Stimulated activated CD4-positive, alpha-beta T cell treated with anti-CD3 and anti-CD28 coated beads, Interleukin-4, amount 100 ng/mL, for 48 hours (primary cell): Measurements from ENCODE around the gene CEBPG.

Experiments used
- DNase-seq, 2 donors: peaks; one replicate each; pipeline ENCODE4 v3.0.0-alpha.2; 2020; ENCODE audit warnings: low read depth in 2 of 2

Gene CEBPG

DNA sequence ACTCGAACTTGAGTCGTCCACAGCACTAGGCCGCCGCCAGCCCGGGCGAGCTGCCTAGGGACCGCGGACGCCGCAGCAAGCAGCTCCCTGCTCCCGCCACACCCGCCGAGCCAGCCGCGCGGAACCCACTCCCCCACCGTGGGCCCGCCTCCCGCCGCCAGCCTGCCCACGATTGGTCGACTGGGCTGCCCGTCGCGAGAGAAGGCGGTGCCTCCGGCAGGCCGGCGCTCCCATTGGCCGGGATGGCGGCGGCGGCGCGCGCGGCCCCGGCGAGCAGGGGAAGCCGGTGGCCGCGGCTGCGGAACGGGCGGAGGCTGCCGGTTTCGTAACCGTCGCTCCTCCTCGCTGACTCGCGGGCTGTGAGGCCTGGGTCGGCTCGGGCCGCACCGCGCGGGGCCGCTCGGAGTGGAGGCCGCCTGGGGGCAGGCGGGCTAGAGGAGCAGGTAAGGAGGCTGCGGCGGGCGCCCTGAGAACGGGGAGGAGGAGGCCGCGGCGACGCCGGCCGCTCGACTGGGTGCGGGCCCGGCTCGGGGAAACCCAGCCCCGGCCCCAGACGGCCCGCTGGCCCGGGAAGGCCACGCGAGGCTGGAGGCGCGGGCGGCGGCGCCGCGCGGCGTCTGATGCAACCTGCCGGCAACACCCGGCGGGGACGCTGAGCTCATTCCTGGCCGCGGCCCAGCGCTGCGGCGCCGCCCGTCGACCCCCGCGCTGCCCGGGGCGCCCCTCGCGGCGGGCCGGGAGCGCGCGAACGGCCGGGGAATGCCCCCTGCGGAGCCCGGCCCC lies at the start of gene CEBPG:
CEBPG (plus strand) TSS at position 257 of the 783 bp plus-strand sequence. CDS start 5,531 bp downstream, outside the sequence.
- peak; percentile 88 to 90 for DNase-seq

DNA sequence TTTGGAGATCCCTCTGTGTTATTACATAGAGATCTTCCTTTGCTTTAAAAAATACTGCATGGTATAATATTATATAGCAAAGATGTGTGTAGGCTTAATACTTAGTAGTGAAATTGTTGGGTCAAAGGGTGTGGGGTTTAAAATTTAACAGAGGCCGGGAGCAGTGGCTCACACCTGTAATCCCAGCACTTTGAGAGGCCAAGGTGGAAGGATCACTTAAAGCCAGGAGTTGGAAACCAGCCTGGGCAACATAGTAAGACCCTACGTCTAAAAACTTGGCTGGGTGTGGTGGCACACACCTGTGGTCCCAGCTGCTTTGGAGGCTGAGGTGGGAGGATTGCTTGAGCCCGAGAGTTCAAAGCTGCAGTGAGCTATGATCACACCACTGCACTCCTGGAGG lies 48.9 kb upstream of the CEBPG start:
- DNase-seq = no peak

DNA sequence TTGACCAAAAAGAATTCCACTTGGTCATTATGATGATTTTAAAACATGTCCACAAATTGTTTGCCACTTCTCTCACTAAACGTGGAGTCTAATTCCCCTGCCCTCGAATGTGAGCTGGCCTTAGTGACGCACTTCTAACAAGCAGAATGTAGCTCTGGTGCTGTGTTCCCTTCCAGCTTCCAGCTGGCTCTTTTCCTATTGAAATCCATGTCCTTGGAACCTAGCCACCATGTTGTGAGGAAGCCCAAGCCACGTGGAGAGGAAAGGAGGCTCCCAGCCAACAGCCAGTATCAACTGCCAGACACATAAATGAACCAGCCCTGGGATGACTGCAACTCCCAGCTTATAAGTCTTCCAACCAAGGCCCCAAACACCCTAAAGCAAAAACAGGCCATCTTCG lies 47.6 kb upstream of the CEBPG start:
- no peak for DNase-seq

DNA sequence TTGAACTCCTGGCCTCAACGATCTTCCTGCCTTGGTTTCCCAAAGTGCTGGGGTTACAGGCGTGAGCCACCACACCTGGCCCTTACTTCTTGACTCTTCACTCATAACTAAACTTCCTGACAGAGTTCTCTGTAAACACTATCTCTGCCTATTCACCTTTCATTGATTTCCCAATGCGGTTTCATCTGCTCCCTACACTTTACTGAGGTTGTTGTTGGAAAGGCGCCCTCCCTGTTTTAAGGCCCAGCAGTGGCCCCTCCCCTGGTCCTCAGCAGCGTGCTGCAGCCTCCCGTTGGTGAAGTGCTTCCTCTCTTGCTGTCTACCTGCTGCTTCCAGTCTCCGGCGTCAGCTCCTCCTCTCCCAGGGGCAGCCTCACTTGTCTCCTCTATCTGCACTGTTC lies 44.4 kb upstream of the CEBPG start:
- DNase-seq = no peak

DNA sequence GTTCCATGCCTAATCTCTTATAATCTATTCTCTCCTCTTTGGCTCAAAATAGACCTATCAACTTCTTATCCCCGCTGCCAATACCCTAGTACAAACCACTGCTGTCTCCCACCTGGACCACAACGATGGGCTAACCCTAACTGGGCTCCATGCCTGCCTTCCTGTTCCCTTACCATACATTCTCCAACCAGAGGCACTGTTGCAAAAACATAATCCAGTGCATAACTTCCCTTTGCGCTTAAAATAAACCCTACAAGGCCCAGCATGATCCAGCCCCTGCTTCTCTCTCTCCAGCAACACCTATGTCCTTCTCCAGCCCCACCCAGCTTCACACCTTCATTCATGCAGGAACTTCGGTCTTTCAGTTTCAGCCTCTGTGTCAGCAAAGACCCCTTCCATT lies 43.8 kb upstream of the CEBPG start:
- no peak for DNase-seq

DNA sequence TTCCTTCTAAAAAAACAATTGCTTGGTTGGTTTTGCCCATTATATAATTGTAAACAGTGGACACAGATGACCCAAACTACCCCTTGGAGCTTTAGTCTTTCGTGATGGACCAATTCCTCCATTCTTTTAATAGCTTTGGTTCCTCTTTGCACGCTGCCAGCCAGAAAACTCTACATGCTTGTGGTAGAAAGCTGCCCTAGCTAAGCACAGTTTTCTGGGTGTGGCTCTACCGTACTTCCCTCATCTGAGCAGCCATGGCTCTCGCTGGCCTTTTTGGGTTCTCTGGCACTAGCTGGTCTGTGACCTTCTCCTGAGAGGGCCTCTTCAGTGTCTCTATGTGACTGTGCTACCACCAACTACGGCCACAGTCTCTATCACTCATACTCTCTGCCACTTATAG lies 41.3 kb upstream of the CEBPG start:
- no peak for DNase-seq

DNA sequence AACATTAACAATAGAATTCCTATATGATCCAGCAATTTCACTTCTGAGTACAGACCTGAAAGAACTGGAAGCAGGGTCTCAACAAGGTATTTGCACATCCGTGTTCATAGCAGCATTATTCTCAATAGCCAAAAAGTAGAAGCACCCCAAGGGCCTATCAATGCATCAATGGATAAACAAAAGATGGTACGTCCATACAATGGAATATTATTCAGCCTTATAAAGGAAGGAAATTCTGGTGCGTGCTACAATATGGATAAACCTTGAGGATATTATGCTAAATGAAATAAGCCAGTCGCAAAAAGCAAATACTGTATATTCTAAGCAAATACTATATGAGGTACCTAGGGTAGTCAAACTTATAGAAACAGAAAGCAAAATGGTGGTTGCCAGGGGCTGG lies 40.4 kb upstream of the CEBPG start:
- DNase-seq = no peak

DNA sequence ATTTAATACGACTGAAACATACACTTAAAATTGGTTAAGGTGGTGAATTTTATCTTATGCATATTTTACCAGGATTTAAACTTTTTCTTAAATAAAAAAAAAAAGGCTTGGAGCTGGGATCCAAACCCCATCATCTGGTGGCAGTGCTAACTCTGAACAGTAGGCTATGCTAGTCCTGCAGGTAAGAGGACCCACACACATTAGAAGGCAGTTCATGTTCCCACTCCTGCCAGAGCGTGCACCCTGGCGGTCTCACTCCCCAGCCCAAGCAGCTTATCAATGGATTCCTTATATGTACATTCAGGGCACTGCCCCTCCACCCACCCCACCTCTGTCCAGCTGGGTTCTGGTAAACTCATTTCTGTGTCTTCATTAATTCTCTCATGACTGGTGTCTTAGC lies 39.9 kb upstream of the CEBPG start:
- no peak for DNase-seq

DNA sequence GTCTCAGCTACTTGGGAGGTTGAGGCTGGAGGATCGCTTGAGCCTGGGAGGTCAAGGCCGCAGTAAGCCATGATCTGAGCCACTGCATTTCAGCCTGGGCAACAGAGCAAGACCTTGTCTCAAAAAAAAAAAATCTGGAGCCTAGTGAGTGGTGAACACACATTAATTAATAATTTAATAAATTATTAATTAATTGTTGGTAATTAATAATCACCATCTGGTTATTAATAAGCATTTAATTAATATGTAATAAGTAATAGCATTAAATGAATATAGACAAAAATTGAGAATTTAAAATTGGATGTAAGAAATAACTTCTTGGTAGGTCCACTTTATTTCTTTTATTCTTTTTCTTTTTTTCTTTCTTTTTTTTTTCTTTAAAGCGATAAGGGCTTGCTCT lies 39.2 kb upstream of the CEBPG start:
- no peak for DNase-seq

DNA sequence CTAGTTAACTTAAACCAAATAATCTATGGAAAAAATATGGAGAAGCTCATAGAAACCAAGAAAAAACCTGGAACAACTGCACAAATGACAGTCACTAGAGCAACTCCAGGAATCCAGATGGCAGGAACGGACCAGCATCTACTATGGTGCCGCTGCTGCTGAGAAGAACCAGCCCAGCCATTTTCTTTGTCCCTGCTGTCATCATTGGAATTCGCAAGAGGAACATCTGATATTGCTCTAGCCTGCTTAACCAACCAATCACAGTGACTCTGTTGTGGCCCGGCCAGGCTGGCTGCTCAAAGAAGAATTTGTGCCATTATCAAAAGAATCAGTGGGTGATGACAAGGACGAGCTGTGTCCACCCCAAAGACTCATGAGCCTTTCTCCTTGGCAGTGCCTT lies 38.1 kb upstream of the CEBPG start:
- DNase-seq = no peak

DNA sequence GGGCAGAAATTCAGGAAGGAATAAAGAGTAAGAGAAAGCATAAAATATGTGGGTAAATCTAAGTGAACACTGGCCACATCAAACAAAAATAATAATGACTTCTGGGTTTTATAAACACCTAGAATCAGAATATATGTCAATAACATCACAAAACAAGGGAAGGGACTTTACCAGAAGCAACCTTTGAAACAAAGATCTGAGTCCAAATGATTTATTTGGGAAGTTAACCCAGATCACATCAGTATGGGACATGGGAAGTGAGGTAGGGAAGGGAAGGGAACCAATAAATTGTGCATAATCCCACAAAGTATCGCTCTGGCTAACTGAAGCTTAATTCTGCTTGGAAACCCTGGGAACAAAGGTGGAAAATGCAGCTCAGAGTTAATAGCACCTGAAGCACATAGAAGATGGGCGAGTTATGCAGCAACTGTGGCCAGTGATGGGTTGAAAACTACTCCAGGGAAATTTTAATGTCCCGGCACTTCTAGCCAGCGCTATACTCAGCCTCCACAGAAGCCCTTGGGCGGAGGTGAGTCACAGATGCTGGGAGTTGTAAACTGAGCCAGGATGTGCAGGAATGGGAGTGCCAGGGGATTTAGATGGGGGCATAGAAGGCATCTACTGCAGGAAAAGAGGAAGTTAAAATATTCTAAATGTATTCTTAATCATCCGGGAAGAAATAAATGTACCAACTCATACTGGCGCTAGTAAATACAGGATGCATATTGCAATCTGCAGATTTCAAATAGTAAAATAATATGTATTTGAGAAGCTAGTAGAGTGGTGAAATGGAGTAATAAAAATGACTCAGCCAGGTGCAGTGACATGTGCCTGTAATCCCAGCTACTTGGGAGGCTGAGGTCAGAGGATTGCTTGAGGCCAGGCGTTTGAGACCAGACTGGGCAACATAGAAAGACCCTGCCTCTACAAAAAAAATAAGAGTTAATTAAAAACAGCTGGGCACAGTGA lies 34.2 kb upstream of the CEBPG start:
- DNase-seq = no peak

DNA sequence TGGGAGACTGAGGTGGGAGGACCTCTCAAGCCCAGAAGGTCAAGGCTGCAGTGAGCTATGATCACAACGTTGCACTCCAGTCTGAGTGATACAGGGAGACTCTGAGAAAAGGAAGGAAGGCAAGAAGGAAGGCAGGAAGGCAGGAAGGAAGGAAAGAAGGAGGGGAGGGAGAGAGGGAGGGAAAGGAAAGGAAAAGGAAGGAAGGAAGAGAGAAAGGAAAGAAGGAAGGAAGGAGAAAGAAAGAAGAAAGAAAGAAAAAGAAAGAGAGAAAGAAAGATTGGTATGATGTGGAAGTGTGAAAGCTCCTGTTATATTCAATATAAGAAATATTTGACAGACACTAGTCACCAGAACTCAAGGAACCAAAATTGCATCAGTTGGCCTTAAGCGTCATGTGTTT lies 32.5 kb upstream of the CEBPG start:
- no peak for DNase-seq

DNA sequence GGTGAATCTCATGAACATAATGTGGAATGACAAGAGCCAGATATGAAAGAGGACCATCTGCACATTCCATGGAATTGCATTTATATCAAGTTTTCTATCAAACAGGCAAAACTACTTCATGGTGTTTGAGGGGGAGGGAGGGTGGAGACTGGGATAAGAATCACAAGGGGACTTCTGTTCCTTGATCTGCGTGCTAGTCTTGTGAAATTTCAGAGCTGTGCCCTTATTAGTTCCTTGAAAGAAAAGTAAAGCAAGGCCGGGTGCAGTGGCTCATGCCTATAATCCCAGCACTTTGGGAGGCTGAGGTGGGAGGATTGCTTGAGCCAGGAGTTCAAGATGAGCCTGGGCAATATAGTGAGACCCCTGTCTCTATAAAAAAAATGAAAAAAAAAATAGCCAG lies 30.2 kb upstream of the CEBPG start:
- no peak for DNase-seq

DNA sequence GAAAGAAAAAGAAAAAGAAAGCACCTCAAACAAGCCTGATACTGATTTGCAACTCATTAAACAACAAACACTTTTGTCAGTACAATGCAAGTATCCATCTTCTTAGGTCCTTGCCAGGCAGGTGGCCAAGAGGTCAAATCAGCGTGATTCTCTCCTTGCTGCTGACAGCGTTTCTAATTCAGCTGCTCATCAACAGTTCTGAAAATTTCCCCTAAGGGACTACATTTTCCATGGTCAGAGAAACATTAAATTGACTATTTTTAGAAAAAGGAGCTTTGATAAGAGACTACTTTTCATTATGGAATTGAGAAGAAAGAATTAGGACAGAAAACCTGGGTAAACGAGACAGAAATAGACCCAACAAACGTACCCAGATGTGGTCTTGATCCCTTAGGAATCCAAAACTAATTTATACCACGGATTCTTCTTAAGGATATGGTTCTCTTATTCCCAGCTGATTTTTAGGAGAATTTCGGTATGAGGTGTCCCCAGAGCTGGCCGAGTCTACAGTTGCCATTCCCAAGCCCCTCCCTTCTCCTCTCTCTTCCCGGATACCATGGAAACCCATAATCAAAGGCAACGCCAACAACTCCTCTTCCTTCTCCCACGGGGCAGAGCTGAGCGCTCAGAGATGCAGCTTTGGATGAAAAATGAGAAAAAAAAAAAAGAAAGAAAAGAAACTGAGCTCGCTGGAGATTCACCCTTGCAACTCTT lies 29.5 kb upstream of the CEBPG start:
- DNase-seq = no peak

DNA sequence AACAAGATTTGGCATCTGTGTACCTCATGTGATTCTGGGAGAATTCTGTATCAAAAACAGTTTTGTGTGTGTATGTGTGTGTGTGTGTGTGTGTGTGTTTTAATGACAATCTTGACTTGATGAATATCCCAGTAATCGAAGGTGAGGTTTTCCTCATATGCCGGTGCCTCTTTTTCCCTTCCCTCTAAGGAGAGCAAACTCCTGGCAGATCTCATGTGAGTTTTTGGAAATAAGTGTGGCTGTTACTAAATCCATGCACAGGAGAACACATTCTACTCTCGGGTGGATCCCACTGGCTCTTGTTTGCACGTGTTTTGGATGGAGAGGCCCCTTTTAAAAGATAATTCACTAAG lies 29.0 kb upstream of the CEBPG start:
- no peak for DNase-seq

DNA sequence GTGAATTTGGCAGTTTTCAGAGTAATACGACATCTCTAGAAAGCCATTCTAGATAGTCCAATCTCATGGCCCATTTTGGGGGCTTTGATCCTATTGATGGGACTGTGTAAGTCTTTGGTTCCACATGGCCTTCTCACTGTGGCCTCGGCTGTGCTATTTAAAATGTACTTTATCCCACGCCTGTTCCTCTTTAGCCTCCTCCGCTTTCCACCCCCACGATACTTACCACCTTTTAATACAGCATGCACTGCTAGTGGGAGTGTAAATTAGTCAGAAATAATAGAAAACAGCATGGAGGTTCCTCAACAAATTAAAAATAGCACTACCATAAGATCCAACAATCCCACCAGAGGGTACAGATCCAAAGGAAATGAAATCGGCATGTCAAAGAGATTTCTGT lies 28.3 kb upstream of the CEBPG start:
- DNase-seq = no peak

DNA sequence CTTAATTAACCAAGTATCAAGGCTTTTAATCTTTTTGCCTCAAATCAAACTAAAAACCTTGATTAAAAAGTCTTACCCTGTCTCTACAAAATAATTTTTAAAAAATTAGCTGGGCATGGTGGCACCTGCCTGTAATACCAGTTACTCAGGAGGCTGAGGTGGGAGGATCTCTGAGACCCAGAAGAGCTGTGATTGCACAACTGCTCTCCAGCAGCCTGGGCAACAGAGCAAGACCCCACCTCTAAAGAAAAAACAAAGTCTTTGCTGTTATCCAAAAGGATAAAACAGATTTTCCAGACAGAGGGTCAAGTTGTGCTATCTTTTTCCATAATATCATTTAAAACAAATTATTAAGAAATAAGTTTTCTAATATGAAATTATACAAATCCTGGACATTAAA lies 26.8 kb upstream of the CEBPG start:
- no peak for DNase-seq

DNA sequence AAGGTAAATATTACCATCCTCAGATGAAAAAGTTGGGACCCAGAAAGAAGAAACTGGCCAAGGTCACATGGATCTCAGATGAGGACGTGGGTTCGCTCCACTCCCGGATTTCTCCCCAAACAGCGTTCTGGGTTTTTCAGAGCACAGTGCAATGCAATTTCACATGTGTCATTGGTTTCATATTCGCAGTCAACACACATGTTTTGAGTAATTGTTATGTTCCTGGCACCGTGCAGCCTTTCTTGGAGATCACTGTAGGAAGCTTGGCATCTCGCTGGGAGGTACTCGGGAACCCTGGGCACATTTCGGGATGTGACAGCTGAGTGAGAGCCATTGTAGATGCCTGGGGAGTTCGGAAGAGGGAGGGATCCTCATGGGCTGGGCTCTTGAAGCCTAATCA lies 26.2 kb upstream of the CEBPG start:
- DNase-seq = no peak

DNA sequence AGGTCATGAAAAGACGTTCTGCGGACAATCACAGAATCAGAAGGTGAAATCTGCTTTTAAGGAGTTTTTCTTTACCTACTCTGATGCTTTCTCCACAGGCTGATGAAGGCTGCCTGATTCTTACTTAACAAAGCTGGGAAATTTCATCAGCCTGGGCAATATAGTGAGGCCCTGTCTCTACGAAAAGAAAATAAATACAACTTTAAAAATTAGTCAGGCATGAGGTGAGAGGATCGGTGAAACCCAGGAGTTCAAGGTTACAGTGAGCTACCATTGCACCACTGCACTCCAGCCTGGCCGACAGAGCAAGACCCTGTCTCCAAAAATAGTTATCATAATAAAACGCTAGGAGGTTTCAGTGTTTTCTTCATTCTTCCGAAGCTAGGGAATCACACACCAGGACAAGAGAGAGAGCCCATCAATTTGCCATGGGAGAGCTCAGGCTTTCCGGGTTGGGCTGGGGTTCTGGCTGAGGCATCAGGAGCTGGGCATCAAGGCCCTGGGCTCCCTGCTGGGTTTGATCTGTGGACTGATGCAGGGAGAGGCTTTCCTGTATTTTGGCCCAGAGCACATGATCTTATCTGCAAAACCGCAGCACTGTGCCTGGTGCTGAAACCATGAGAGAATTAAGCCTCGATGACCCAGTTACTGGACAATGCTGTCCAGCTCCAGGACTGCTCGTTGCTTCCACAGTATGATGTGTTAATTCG lies 25.1 kb upstream of the CEBPG start:
- DNase-seq = no peak

DNA sequence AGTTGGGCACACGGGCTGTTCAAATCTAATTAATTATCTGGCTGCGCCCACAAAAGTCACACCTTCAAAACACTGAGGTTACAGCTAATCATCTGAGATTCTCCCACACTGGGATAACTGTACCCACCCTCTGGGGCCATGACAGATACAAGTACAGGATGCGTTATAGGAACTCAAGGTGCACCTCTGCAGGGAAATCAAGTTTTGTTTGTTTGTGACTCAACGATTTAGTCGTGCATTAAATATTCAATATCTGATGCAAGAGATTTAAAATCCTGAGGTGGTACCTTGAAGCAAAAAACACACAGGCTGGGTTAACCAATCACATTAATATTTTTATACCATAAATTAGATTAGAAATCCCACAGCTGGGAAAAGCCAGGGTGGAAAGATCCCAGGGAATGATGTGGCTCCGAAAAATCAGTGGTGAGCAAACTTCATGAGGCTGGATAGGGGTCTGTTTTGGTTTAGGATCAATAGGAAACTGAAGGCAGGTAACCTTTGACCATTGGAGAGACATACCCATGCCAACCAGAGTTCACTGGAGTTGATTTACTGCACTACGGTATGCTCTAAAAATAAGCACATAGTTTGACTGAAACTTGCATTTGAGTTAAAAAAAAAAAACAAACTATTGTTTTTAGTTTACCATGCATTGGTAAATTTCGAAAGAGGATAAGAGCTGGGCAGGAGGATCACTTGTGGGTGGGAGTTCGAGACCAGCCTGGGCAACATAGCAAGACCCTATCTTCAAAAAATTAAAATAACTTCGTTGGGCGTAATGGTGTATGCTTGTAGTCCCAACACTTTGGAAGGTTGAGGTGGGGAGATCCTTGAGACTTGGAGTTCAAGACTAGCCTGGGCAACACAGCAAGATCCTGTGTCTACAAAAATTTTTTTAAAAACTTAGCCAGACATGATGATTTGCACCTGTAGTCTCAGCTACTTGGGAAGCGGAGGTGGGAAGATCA lies 23.9 kb upstream of the CEBPG start:
- DNase-seq = no peak
